Measurements from ENCODE around the gene PDGFD. TPM values are rescaled to one million over a fixed set of nuclear protein-coding genes. Genes with fewer than 3 reads are reported as not detected.

PDGFD gene
- total RNA-seq, 1 experiment from 2014 or later = 1.7 TPM

- Histone ChIP-seq H3K79me1 (ENCODE audit: insufficient read depth, low read depth, low read length, poor library complexity, severe bottlenecking) (no peaks in the 10 kb centered on the region), H3K9me3 (ENCODE audit: control insufficient read depth, low read depth, low read length) (no peaks in the 10 kb centered on the region), H2BK120ac (ENCODE audit: low read depth, low read length, poor library complexity, severe bottlenecking) (no peak overlapping the region), H2AK5ac (ENCODE audit: insufficient read length, low read length) (no peak overlapping the region), H2BK5ac (ENCODE audit: insufficient read length, low read length) (no peak overlapping the region), H3K23ac (ENCODE audit: insufficient read length, low read depth, low read length) (no peak overlapping the region), H3K9ac (ENCODE audit: extremely low read depth, insufficient read length, low read length) (no peak overlapping the region), H4K8ac (replicated peaks; ENCODE audit: insufficient read length, low read depth, low read length) (no peak overlapping the region), H3K18ac (ENCODE audit: insufficient read length, low read depth, low read length) (no peak overlapping the region), H4K91ac (ENCODE audit: insufficient read length, low read depth, low read length) (no peak overlapping the region), H2BK15ac (ENCODE audit: low read depth, low read length) (no peak overlapping the region), H3K27me3 (ENCODE audit: insufficient read depth, low read length) (no peaks in the 10 kb centered on the region), H3K14ac (ENCODE audit: insufficient read depth, low read length) (no peak overlapping the region), H3K4me2 (ENCODE audit: insufficient read depth, insufficient read length, low read length) (no peak overlapping the region), H2AFZ (ENCODE audit: low read length) (no peak overlapping the region), H3K4ac (ENCODE audit: low read depth, low read length) (no peak overlapping the region), H3K79me2 (ENCODE audit: insufficient read depth, low read length) (no peaks in the 10 kb centered on the region), H3T11ph (ENCODE audit: low read length) (no peak overlapping the region), H3K56ac (ENCODE audit: insufficient read length, low read depth, low read length) (no peak overlapping the region), H3K4me1 (ENCODE audit: insufficient read depth, low read length) (no peaks in the 10 kb centered on the region), H2BK12ac (ENCODE audit: insufficient read length, low read depth, low read length) (no peak overlapping the region), H4K20me1 (ENCODE audit: control insufficient read depth, insufficient read depth, insufficient read length) (no peaks in the 10 kb centered on the region), H2BK20ac (ENCODE audit: low read depth, low read length, poor library complexity, severe bottlenecking) (no peak overlapping the region), H3K23me2 (ENCODE audit: insufficient read length, low read depth, low read length, poor library complexity, severe bottlenecking) (no peaks in the 10 kb centered on the region), H4K5ac (ENCODE audit: insufficient read length, low read depth, low read length) (no peak overlapping the region), H3K27ac (ENCODE audit: insufficient read length, low read depth, low read length) (no peak overlapping the region)
- no CpG with 5 or more reads among the region's 1 CpG for WGBS (ENCODE audit: extremely low coverage, insufficient read length, low lambda C conversion rate)
- Mint-ChIP-seq H3K27ac (no peak overlapping the region; a peak in 1 of 7 replicates), H3K4me3 (no peak overlapping the region), H3K9me3 (peaks cover under 1 to 3% of the 10 kb centered on the region in 2 experiments; a peak in 2 of 5 replicates), H3K27me3 (ENCODE audit: low read depth) (no peaks in the 10 kb centered on the region), H3K4me1 (peaks cover 0 to 9% of the 10 kb centered on the region in 2 experiments; a peak in 2 of 4 replicates), H3K36me3 (ENCODE audit: insufficient read depth in 1 of 3, low read depth in 3 of 3) (peaks cover 0 to 6% (median under 1%) of the 10 kb centered on the region in 3 experiments; a peak in 4 of 7 replicates)
- TF ChIP-seq CTCF (conservative IDR thresholded peaks at IDR 0.05) = no peak
- DNase-seq = no peak
Observed at GRCh38 chr11:103920449-103920848, 243.5 kb downstream of the PDGFD start.
